LNCAP (cell line): Measurements from ENCODE around the gene C10orf53.

ENCODE experiments used
- TF ChIP-seq, protein P1 (sequence below): fragments of 450-650 bp; IDR thresholded peaks from 2 replicates; pipeline ENCODE4 v1.5.1; 2017; ENCODE audit warnings: mild to moderate bottlenecking

The C10orf53 gene

DNA sequence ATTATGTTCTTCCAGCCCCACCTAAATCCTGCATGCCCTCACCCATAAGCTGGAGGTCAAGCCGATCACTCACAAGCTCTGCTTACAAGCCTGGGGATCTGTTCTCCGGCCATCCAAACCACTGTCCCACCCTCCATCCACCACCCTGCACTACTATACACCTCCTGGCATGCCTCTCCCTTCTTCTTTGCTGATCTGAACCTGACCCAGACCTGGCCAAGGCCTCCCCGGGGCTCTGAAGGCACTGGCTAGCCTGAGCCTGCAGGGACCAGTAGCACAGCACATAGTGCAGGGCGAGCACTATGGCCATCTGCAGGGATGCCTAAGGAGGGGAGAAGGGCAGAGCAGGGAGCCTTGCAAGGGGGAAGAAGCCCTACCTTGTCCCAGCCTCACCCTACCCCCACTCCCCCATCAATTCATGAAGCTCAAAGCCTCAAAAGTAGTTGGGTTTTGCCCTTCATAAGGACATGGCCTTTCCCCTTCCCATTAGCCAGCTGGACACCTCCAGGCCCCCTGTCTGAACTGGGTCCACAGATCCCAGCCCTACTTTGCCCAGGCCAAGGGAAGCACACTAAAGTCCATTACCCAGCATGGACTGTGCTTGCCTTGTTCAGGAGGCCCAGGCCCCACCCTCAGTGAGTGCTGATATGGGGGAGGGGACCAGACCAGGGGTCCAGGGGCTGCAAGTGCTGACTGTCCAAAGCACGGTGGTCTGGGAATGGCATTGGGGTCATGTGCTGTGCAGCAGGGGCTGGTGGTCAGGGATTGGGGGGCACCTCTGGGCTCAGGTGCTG is 36.0 kb upstream of the C10orf53 start:
- TF ChIP-seq, protein P1, sequence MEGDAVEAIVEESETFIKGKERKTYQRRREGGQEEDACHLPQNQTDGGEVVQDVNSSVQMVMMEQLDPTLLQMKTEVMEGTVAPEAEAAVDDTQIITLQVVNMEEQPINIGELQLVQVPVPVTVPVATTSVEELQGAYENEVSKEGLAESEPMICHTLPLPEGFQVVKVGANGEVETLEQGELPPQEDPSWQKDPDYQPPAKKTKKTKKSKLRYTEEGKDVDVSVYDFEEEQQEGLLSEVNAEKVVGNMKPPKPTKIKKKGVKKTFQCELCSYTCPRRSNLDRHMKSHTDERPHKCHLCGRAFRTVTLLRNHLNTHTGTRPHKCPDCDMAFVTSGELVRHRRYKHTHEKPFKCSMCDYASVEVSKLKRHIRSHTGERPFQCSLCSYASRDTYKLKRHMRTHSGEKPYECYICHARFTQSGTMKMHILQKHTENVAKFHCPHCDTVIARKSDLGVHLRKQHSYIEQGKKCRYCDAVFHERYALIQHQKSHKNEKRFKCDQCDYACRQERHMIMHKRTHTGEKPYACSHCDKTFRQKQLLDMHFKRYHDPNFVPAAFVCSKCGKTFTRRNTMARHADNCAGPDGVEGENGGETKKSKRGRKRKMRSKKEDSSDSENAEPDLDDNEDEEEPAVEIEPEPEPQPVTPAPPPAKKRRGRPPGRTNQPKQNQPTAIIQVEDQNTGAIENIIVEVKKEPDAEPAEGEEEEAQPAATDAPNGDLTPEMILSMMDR: no peak

GRCh38 chr10:49644035-49644646 is 35.3 kb upstream of the C10orf53 start:
- TF ChIP-seq, protein P1: no peak

DNA sequence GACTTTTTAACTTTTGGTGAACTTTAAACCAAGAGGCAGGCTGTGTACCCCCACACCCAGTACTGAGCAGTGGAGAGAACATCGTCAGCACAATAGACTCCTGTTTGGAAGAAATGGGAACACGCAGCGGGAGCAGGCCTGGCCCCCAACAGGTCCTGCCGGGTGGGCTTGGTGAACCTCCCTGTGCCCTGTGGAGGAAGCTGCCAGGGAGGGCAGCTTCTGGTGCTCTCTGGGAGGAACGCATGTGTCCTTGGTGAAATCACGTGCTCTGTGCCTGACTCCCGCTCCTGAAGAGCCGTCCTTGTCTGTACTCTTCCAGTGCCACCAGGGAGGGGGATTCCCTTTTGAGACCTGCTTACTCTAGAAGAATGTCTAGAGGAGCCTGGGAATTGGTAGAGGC is 34.0 kb upstream of the C10orf53 start:
- TF ChIP-seq, protein P1: no peak

DNA sequence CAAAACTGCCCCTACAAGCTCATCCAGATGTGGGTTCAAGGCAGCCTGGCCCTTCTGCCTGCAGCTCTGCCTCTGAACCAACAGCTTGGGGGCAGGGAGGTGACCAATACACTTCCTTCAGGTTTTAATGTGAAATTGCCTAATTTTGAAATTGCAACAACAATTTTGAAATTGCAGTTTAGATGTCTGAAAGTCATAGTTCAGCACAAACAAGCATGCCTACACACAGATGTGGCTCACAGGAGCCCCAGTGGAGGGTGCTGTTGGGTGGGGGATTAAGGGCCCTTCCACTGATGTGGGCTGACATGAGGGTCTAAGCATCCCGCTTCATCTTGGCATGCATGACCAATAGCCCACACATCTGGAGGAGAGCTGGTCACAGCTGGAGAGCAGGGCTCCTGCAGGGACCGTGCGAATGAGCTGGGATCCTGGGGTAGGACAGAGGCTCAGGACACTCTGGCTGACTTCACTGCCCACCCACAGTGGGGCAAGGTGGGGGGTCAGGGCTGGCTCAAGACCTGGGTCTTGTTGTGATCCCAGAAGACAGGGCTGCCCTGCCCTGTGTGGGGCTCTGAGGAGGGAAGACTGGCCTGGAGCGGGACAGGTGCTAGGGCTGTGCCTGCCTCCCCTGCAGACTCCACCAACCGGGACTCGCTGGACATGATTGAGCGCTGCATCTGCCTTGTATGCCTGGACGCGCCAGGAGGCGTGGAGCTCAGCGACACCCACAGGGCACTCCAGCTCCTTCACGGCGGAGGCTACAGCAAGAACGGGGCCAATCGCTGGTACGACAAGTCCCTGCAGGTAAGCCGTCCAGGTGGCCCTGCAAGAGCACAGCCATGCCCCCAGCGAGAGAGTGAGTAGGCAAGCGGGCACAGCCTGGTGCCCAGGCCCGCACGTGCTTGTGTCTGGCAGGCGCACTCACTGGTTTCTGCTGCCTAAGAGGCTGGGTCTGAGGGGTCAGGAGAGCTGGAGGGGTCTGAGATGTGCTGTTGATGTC is 33.3 kb upstream of the C10orf53 start:
- TF ChIP-seq, protein P1: no peak

DNA sequence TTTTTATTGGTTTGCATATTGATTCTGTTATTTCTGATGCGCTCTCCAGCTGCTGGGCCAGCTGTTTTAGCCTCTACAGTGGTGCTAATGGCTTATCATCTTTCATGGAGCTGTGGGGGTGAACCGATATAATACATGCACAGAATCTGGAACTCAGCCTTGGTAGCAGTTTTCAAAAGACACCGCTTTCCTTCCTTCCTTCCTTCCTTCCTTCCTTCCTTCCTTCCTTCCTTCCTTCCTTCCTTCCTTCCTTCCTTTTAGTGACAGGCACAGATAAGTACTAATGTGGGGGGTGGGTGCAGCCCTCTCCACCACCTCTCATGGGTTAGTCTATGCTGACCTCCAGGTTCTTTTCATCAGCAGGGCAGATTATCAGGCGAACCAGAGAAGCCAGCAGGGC is 31.9 kb upstream of the C10orf53 start:
- TF ChIP-seq, protein P1: no peak

DNA sequence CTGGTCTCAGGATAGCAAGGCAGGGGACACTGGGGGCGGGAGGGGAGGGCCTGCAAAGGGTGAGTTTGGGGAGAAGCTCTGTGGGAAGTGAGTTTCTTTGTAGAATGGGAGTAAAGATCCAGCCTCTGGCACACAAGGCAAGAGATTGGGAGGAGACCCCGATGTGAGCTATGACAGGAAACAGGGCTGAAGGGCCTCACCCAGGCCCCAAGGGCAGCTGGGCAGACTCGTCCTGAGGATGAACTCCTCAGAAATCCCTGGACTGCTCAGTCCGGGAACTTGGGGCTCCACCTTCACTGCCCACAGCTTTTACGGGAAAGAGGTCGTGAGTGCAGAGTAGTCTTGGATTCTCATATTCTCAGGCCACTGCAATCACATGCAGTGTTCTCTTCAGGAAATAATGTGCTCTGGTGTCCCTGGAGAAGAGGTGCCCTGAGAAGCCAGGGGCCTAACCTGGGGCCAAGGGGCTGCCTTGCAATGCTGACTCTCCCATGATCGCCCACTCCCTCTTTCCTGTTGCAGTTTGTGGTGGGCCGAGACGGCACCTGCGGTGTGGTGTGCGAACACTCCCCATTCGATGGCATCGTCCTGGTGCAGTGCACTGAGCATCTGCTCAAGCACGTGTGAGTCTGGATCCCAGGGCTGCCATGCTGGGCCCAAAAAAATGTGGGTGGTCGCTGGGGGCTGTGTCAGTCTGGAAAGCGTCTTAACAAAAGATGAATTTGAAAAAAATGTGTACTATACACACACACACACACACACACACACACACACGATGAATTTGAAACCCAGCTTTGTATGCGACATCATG is 31.3 kb upstream of the C10orf53 start:
- TF ChIP-seq, protein P1: no peak
